Dendritic cell treated with granulocyte-macrophage colony-stimulating factor and Interleukin-4, amounts not matched to agents 40 ng/mL and 50 ng/mL, for 4 days (primary cell): ENCODE data around the gene GRM1.

ENCODE experiments used
- H3K27ac Mint-ChIP-seq: one replicate; pipeline ENCODE4 v1.8.0; 2022; ENCODE audit warnings: mild to moderate bottlenecking, mixed read lengths
- H3K27me3 Mint-ChIP-seq: one replicate; pipeline ENCODE4 v1.8.0; 2022; ENCODE audit warnings: mild to moderate bottlenecking, mixed read lengths
- H3K36me3 Mint-ChIP-seq: one replicate; pipeline ENCODE4 v1.8.0; 2022; ENCODE audit warnings: low read depth, mixed read lengths
- H3K4me1 Mint-ChIP-seq: one replicate; pipeline ENCODE4 v1.8.0; 2022; ENCODE audit warnings: low read depth, mixed read lengths
- H3K4me3 Mint-ChIP-seq: one replicate; pipeline ENCODE4 v1.8.0; 2022; ENCODE audit warnings: mild to moderate bottlenecking, moderate library complexity, mixed read lengths
- H3K9me3 Mint-ChIP-seq: one replicate; pipeline ENCODE4 v1.8.0; 2022; ENCODE audit warnings: mixed read lengths
- intact Hi-C: fragments of 100-400 bp; cut with micrococcal nuclease; formaldehyde crosslinking; loops from one replicate; pipeline ENCODE4 v1.15.0; 2022

GRM1 gene

GRCh38 chr6:146347690-146348089, 318.8 kb downstream of the GRM1 start:
- Mint-ChIP-seq H3K9me3 (no peaks in the 10 kb centered on the region), H3K4me1 (peaks cover 16% of the 10 kb centered on the region), H3K36me3 (no peaks in the 10 kb centered on the region), H3K27ac (no peak overlapping the region), H3K27me3 (no peaks in the 10 kb centered on the region), H3K4me3 (no peak overlapping the region)
- intact Hi-C loops, result no loop called here

- Mint-ChIP-seq H3K4me1 (peaks cover 34% of the 10 kb centered on the region), H3K36me3 (no peaks in the 10 kb centered on the region), H3K27me3 (no peaks in the 10 kb centered on the region), H3K27ac (peak overlapping the region; percentile 26), H3K9me3 (no peaks in the 10 kb centered on the region), H3K4me3 (no peak overlapping the region)
- intact Hi-C loops, result loop anchor here (10.0 kb wide), 1 partner anchor 386 kb away; the partner anchor contains the start of gene SHPRH
Observed at GRCh38 chr6:146351018-146351417, 322.2 kb downstream of the GRM1 start.

- no peaks in the 10 kb centered on the region for H3K36me3 Mint-ChIP-seq
- H3K4me1 Mint-ChIP-seq, result peaks cover 37% of the 10 kb centered on the region
- intact Hi-C loops, result loop anchor here (10.0 kb wide), 1 partner anchor 387 kb away; the partner anchor contains the start of gene SHPRH
- no peak overlapping the region for H3K4me3 Mint-ChIP-seq
- H3K27me3 Mint-ChIP-seq, result no peaks in the 10 kb centered on the region
- H3K27ac Mint-ChIP-seq, result no peak overlapping the region
- no peaks in the 10 kb centered on the region for H3K9me3 Mint-ChIP-seq
Observed at GRCh38 chr6:146352163-146352562, 323.3 kb downstream of the GRM1 start.

- Mint-ChIP-seq H3K4me3 (no peak overlapping the region), H3K36me3 (no peaks in the 10 kb centered on the region), H3K4me1 (peaks cover 60% of the 10 kb centered on the region), H3K27ac (no peak overlapping the region), H3K9me3 (no peaks in the 10 kb centered on the region), H3K27me3 (no peaks in the 10 kb centered on the region)
- intact Hi-C loops, result loop anchor here (10.0 kb wide), 1 partner anchor 390 kb away; the partner anchor contains the start of gene SHPRH
Observed at GRCh38 chr6:146354451-146354850, 325.6 kb downstream of the GRM1 start.

GRCh38 chr6:146355521-146356100, 326.7 kb downstream of the GRM1 start:
- intact Hi-C loops, result loop anchor here (5.0 to 10.0 kb wide), 4 partner anchors 48 to 502 kb away; partner anchors contain the start of genes RAB32 and SHPRH
- no peaks in the 10 kb centered on the region for H3K27me3 Mint-ChIP-seq
- H3K36me3 Mint-ChIP-seq, result no peaks in the 10 kb centered on the region
- no peak overlapping the region for H3K27ac Mint-ChIP-seq
- H3K9me3 Mint-ChIP-seq, result no peaks in the 10 kb centered on the region
- peaks cover 58% of the 10 kb centered on the region for H3K4me1 Mint-ChIP-seq
- H3K4me3 Mint-ChIP-seq, result no peak overlapping the region

GRCh38 chr6:146357578-146358430, 328.9 kb downstream of the GRM1 start:
- H3K36me3 Mint-ChIP-seq, result no peaks in the 10 kb centered on the region
- peaks cover 60% of the 10 kb centered on the region for H3K4me1 Mint-ChIP-seq
- intact Hi-C loops, result loop anchor here (5.0 to 10.0 kb wide), 4 partner anchors 51 to 499 kb away; partner anchors contain the start of genes RAB32 and SHPRH
- peak overlapping the region; percentile 65 for H3K4me3 Mint-ChIP-seq
- no peaks in the 10 kb centered on the region for H3K27me3 Mint-ChIP-seq
- H3K27ac Mint-ChIP-seq, result peak overlapping the region; percentile 90
- H3K9me3 Mint-ChIP-seq, result no peaks in the 10 kb centered on the region

- H3K27ac Mint-ChIP-seq, result peak overlapping the region; percentile 90
- H3K9me3 Mint-ChIP-seq, result no peaks in the 10 kb centered on the region
- peak overlapping the region; percentile 65 for H3K4me3 Mint-ChIP-seq
- peaks cover 60% of the 10 kb centered on the region for H3K4me1 Mint-ChIP-seq
- no peaks in the 10 kb centered on the region for H3K36me3 Mint-ChIP-seq
- intact Hi-C loops, result loop anchor here (5.0 to 10.0 kb wide), 4 partner anchors 51 to 499 kb away; partner anchors contain the start of genes RAB32 and SHPRH
- no peaks in the 10 kb centered on the region for H3K27me3 Mint-ChIP-seq
Observed at GRCh38 chr6:146358431-146359046, 329.7 kb downstream of the GRM1 start.

- intact Hi-C loops, result loop anchor here (5.0 to 10.0 kb wide), 4 partner anchors 52 to 498 kb away; partner anchors contain the start of genes RAB32 and SHPRH
- H3K27me3 Mint-ChIP-seq, result peaks cover 3% of the 10 kb centered on the region
- H3K27ac Mint-ChIP-seq, result peak overlapping the region; percentile 90
- peaks cover 60% of the 10 kb centered on the region for H3K4me1 Mint-ChIP-seq
- H3K9me3 Mint-ChIP-seq, result no peaks in the 10 kb centered on the region
- no peaks in the 10 kb centered on the region for H3K36me3 Mint-ChIP-seq
- H3K4me3 Mint-ChIP-seq, result no peak overlapping the region
Observed at GRCh38 chr6:146359131-146359530, 330.3 kb downstream of the GRM1 start.

GRCh38 chr6:146361128-146361924, 332.5 kb downstream of the GRM1 start:
- intact Hi-C loops, result no loop called here
- H3K27ac Mint-ChIP-seq, result peak overlapping the region; percentile 63
- H3K36me3 Mint-ChIP-seq, result no peaks in the 10 kb centered on the region
- H3K4me3 Mint-ChIP-seq, result no peak overlapping the region
- H3K4me1 Mint-ChIP-seq, result peaks cover 48% of the 10 kb centered on the region
- peaks cover 16% of the 10 kb centered on the region for H3K27me3 Mint-ChIP-seq
- H3K9me3 Mint-ChIP-seq, result no peaks in the 10 kb centered on the region

- intact Hi-C loops, result no loop called here
- H3K27ac Mint-ChIP-seq, result no peak overlapping the region
- no peaks in the 10 kb centered on the region for H3K9me3 Mint-ChIP-seq
- peaks cover 17% of the 10 kb centered on the region for H3K27me3 Mint-ChIP-seq
- H3K4me3 Mint-ChIP-seq, result no peak overlapping the region
- H3K4me1 Mint-ChIP-seq, result peaks cover 26% of the 10 kb centered on the region
- H3K36me3 Mint-ChIP-seq, result no peaks in the 10 kb centered on the region
Observed at GRCh38 chr6:146363838-146364607, 335.2 kb downstream of the GRM1 start.

- Mint-ChIP-seq H3K4me1 (peaks cover 17% of the 10 kb centered on the region), H3K27me3 (peaks cover 17% of the 10 kb centered on the region), H3K9me3 (no peaks in the 10 kb centered on the region), H3K27ac (no peak overlapping the region), H3K36me3 (no peaks in the 10 kb centered on the region), H3K4me3 (no peak overlapping the region)
- intact Hi-C loops, result no loop called here
Observed at GRCh38 chr6:146364816-146365594, 336.1 kb downstream of the GRM1 start.

- intact Hi-C loops, result no loop called here
Observed at GRCh38 chr6:146367061-146367460, 338.2 kb downstream of the GRM1 start.

More at GRCh38 chr6:146367061-146367460, 338.2 kb downstream of the GRM1 start:
- Mint-ChIP-seq H3K36me3 (no peaks in the 10 kb centered on the region), H3K27me3 (peaks cover 17% of the 10 kb centered on the region), H3K27ac (no peak overlapping the region), H3K4me3 (no peak overlapping the region), H3K9me3 (no peaks in the 10 kb centered on the region), H3K4me1 (peaks cover 6% of the 10 kb centered on the region)
